Inferior parietal cortex (tissue), 1 donor: ENCODE measurements around the gene FRMD8.

ENCODE experiments used
- DNase-seq: peaks from one replicate; pipeline ENCODE4 v3.0.0-alpha.2; 2016; ENCODE audit errors: extremely low spot score

FRMD8 gene

DNA sequence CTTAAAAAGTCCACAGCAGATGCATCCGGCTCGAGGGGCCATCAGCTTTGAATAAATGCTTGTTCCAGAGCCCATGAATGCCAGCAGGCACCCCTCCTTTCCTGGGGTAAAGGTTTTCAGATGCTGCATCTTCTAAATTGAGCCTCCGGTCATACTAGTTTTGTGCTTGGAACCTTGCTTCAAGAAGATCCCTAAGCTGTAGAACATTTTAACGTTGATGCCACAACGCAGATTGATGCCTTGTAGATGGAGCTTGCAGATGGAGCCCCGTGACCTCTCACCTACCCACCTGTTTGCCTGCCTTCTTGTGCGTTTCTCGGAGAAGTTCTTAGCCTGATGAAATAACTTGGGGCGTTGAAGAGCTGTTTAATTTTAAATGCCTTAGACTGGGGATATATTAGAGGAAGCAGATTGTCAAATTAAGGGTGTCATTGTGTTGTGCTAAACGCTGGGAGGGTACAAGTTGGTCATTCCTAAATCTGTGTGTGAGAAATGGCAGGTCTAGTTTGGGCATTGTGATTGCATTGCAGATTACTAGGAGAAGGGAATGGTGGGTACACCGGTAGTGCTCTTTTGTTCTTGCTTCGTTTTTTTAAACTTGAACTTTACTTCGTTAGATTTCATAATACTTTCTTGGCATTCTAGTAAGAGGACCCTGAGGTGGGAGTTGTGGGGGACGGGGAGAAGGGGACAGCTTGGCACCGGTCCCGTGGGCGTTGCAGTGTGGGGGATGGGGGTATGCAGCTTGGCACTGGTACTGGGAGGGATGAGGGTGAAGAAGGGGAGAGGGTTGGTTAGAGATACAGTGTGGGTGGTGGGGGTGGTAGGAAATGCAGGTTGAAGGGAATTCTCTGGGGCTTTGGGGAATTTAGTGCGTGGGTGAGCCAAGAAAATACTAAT, 38.0 kb downstream of the FRMD8 start:
- no peak for DNase-seq

GRCh38 chr11:65425105-65425970, 38.9 kb downstream of the FRMD8 start:
- DNase-seq, result peak; percentile 70

DNA sequence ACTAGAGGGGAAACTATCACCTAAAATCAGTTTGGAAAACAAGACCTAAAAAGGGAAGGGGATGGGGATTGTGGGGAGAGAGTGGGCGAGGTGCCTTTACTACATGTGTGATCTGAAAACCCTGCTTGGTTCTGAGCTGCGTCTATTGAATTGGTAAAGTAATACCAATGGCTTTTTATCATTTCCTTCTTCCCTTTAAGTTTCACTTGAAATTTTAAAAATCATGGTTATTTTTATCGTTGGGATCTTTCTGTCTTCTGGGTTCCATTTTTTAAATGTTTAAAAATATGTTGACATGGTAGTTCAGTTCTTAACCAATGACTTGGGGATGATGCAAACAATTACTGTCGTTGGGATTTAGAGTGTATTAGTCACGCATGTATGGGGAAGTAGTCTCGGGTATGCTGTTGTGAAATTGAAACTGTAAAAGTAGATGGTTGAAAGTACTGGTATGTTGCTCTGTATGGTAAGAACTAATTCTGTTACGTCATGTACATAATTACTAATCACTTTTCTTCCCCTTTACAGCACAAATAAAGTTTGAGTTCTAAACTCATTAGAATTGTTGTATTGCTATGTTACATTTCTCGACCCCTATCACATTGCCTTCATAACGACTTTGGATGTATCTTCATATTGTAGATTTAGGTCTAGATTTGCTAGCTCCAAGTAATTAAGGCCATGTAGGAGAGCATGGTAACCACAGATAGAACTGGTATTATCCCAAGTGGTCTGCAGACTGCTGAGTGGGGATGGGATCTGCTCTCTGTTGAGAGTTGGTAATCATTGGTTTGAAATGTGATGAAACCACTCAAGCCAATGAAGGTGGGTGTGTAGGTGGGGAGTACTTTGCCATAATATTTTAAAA, 39.8 kb downstream of the FRMD8 start:
- peak; percentile 59 for DNase-seq

DNA sequence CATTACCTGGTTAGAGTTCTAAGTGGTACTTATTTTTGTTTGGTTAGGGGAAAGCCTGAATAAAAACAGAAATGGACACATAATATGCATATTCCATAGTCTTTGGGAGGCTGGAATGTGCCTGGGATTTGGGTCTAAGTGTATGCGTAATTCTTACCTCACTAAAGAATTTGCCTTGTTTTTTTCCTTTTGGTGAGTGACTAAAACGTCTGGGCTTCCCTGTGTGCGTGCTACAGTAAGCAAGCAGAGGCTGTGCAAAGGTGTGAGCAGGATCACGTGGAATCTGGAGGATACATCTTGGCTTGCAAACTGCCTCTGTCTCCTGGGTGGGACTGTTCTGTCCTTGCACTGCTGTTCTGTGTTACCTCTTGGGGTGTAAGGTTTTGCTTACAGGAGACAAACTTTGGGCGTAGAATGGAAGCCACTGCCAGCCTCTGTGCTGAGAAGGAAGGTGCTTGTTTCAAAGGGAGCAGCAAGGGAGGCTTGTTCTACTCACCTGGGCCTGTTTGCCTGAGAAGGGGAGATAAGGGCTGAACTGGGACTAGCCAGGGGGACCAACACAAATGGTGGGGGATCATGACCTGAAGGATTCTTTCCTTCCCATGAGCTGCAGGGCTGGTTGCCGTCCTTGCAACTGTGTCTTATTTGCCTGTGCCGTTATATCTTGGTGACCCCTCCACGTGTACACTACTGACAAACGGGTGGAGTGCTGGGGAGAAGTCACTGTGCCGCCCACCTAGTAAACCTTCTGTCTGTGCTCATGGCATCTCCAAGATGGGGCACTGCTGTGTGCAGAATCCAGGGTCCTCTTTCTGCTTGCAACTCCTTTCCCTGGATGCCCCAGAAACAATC, 40.6 kb downstream of the FRMD8 start:
- no peak for DNase-seq

DNA sequence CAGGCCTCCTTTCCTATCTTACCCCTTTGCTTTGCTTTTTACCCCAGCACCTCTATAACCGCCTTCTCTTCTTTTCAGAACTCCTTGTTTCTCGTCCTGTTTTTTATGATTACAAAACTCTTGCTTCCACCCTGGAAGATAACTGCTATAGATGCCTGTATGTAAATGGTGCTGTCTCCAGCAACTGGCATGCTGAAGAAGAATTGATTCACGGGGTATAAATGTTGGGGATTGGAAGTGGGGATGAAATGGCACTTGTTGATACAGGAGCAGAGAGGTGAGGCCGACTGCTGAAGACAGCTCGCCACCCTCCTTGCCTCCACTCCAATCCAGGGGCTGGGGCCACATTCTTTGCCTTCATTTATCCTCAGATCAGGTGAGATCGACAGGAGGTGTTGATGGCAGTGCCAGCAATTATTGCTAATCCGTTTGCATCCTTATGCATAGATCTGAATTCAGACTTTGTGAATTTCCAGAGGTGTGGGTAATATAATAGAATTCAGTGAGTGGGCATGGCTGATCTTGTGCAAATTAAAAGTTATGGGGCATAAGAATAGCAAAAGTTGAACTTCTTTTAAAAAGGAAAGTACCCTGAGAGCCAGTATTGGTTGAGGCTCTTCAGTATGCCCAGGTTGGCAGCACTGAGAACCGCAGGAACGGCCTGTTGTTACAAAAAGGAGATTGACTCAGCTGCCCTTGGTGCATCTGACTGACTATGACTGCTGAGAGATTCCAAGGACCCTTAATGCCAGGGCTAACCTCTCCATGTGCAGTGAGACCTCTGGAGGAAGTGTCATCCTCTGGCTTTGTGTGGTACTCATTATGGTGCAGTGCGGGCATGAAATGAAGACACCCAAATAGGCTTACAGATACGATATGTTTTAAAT, 41.5 kb downstream of the FRMD8 start:
- no peak for DNase-seq

GRCh38 chr11:65428578-65429067, 42.2 kb downstream of the FRMD8 start:
- no peak for DNase-seq

- no peak for DNase-seq
Measured at GRCh38 chr11:65429068-65429681, 42.7 kb downstream of the FRMD8 start.

GRCh38 chr11:65429724-65430405, 43.4 kb downstream of the FRMD8 start:
- DNase-seq, result no peak

- no peak for DNase-seq
Measured at GRCh38 chr11:65430406-65431217, 44.2 kb downstream of the FRMD8 start.

- no peak for DNase-seq
Measured at GRCh38 chr11:65431451-65432099, 45.1 kb downstream of the FRMD8 start.

GRCh38 chr11:65432100-65432650, 45.7 kb downstream of the FRMD8 start:
- DNase-seq, result no peak

GRCh38 chr11:65432686-65433582, 46.5 kb downstream of the FRMD8 start:
- DNase-seq, result no peak

DNA sequence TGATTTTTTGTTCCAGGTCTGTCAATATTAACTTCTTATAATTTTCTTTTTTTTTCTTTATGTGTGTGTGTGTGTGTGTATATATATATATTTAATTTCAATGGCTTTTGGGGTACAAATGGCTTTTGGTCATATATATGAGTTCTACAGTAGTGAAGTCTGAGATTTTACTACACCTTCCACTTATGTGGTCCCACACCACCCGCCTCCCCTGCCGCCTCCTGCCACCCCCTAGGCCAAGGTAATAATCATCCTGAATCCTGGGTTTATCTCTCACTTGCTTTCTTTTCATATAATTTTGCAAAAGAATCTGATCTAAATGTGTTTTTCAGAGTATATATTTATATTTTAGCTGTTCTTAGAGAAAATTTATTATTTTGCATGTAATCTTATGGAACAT, 47.2 kb downstream of the FRMD8 start:
- no peak for DNase-seq

DNA sequence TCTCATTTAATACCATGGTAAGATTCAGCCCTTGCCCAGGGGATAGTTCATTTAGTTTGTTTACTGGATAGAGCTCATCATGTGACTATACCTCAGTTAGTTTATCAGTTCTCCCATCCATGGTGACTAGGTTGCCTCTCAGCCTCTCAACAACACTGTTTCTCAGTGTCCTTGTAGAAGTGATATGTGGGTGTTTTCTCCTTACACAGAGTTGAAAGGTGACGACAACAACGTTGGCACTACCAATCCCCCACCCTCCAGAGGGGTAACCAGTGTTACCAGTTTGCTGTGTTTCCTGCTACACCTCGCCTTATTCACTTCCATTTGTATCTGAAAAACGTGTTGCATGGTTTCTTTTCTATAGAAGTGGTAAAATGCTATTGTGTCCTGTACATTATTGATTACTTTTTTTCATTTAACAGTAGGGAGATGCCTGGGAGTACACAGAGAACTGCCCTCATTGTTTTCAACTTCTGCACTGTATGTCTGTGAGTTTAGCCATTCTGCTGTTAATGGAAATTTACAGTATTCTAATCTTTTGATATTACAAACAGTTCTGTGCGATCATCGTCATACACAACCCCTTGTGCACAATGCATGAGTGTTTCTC, 47.7 kb downstream of the FRMD8 start:
- no peak for DNase-seq

- DNase-seq, result no peak
Measured at GRCh38 chr11:65434667-65435410, 48.4 kb downstream of the FRMD8 start.
